ENCODE data around the gene RAB18.

GRCh38 chr10:27547047-27547446 lies 42.9 kb downstream of the RAB18 start:
- no peak for TF ChIP-seq CTCF (IDR thresholded peaks at IDR 0.05 in 4 of 5, conservative IDR thresholded peaks at IDR 0.05 in 1 of 5)
- no peak for TF ChIP-seq POLR2A (IDR thresholded peaks at IDR 0.05)

Data from gastrocnemius medialis (tissue), 4 donors.